ENCODE results near the gene YTHDC2.

GRCh38 chr5:113614191-113614590 lies 100.7 kb downstream of the YTHDC2 start:
- TF ChIP-seq HMG20B (CRISPR knock-in tag; conservative IDR thresholded peaks at IDR 0.05) (no peak), ZNF768 (CRISPR knock-in tag; IDR thresholded peaks at IDR 0.05) (no peak), ZNF414 (CRISPR knock-in tag; IDR thresholded peaks at IDR 0.05) (no peak), NFRKB (IDR thresholded peaks at IDR 0.05) (no peak), BHLHE40 (IDR thresholded peaks at IDR 0.05; ENCODE audit: low read length) (no peak), ZMYM4 (CRISPR knock-in tag; IDR thresholded peaks at IDR 0.05) (no peak), POLR2A (IDR thresholded peaks at IDR 0.05; ENCODE audit: insufficient read depth in 1 of 2, low read depth in 2 of 2, low read length in 2 of 2) (no peak)
- TF ChIP-seq, protein P1, sequence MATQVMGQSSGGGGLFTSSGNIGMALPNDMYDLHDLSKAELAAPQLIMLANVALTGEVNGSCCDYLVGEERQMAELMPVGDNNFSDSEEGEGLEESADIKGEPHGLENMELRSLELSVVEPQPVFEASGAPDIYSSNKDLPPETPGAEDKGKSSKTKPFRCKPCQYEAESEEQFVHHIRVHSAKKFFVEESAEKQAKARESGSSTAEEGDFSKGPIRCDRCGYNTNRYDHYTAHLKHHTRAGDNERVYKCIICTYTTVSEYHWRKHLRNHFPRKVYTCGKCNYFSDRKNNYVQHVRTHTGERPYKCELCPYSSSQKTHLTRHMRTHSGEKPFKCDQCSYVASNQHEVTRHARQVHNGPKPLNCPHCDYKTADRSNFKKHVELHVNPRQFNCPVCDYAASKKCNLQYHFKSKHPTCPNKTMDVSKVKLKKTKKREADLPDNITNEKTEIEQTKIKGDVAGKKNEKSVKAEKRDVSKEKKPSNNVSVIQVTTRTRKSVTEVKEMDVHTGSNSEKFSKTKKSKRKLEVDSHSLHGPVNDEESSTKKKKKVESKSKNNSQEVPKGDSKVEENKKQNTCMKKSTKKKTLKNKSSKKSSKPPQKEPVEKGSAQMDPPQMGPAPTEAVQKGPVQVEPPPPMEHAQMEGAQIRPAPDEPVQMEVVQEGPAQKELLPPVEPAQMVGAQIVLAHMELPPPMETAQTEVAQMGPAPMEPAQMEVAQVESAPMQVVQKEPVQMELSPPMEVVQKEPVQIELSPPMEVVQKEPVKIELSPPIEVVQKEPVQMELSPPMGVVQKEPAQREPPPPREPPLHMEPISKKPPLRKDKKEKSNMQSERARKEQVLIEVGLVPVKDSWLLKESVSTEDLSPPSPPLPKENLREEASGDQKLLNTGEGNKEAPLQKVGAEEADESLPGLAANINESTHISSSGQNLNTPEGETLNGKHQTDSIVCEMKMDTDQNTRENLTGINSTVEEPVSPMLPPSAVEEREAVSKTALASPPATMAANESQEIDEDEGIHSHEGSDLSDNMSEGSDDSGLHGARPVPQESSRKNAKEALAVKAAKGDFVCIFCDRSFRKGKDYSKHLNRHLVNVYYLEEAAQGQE (IDR thresholded peaks at IDR 0.05; ENCODE audit: borderline replicate concordance in 1 of 2, low read depth in 1 of 2, low read length in 2 of 2): no peak

Data from HepG2 (cell line).